WTC11 (cell line): Measurements from ENCODE around the gene SMIM31. TPM values are rescaled to one million over a fixed set of nuclear protein-coding genes. Genes with fewer than 3 reads are reported as not detected.

Source experiments
- ATAC-seq: fragments of 200-7000 bp; cut with Tn5 transposase; 2 replicates; pipeline ENCODE4 v1.10.0; 2021; ENCODE audit warnings: mild to moderate bottlenecking, moderate library complexity
- CTCF ChIA-PET: fragments of 300-600 bp; sonication (Branson Sonifier 250); formaldehyde crosslinking; loops from one replicate; lab custom pipeline; 2021; ENCODE audit warnings: antibody characterized with exemption; lab: Charles Lee
- POLR2A ChIA-PET: fragments of 350-600 bp; sonication (Branson Sonifier 250); formaldehyde crosslinking; loops from one replicate; lab custom pipeline; 2021; ENCODE audit warnings: antibody characterized with exemption; lab: Charles Lee
- DNase-seq: peaks from one replicate; pipeline ENCODE4 v3.0.0; 2021; ENCODE audit warnings: low spot score
- H3K27ac Mint-ChIP-seq: 2 replicates; pipeline ENCODE4 v1.8.0; 2021; ENCODE audit warnings: mixed read lengths
- H3K27me3 Mint-ChIP-seq: 2 replicates; pipeline ENCODE4 v1.8.0; 2021; ENCODE audit warnings: low read depth, mild to moderate bottlenecking, moderate library complexity, mixed read lengths
- H3K36me3 Mint-ChIP-seq: 2 replicates; pipeline ENCODE4 v1.8.0; 2021; ENCODE audit warnings: mixed read lengths
- H3K4me1 Mint-ChIP-seq: 2 replicates; pipeline ENCODE4 v1.8.0; 2022; ENCODE audit warnings: mixed read lengths
- H3K4me3 Mint-ChIP-seq: 2 replicates; pipeline ENCODE4 v1.8.0; 2021; ENCODE audit warnings: mild to moderate bottlenecking, moderate library complexity, mixed read lengths
- H3K9me3 Mint-ChIP-seq: 2 replicates; pipeline ENCODE4 v1.8.0; 2021; ENCODE audit warnings: mixed read lengths
- ATF1 ChIP-seq: sonication (generic); formaldehyde crosslinking; IDR thresholded peaks from 2 replicates; pipeline ENCODE4 v1.8.1; 2023; ENCODE audit warnings: mild to moderate bottlenecking, moderate library complexity, missing genetic modification reagents
- CREM ChIP-seq: sonication (generic); formaldehyde crosslinking; IDR thresholded peaks from 2 replicates; pipeline ENCODE4 v1.8.1; 2022; ENCODE audit warnings: mild to moderate bottlenecking, missing genetic modification reagents, moderate library complexity
- E2F5 ChIP-seq: sonication (generic); formaldehyde crosslinking; IDR thresholded peaks from 2 replicates; pipeline ENCODE4 v1.8.1; 2022; ENCODE audit warnings: mild to moderate bottlenecking, moderate library complexity, missing genetic modification reagents
- ELF4 ChIP-seq: sonication (generic); formaldehyde crosslinking; IDR thresholded peaks from 2 replicates; pipeline ENCODE4 v1.8.1; 2022; ENCODE audit warnings: low read depth, mild to moderate bottlenecking, moderate library complexity, missing genetic modification reagents
- ESRRA ChIP-seq: sonication (generic); formaldehyde crosslinking; IDR thresholded peaks from 2 replicates; pipeline ENCODE4 v1.8.1; 2022; ENCODE audit warnings: mild to moderate bottlenecking, missing genetic modification reagents, borderline replicate concordance
- GTF2I ChIP-seq: fragments of 250-450 bp; sonication (Bioruptor Pico); conservative IDR thresholded peaks from 2 replicates; pipeline ENCODE4 v1.4.0; 2021; ENCODE audit warnings: mild to moderate bottlenecking
- MLX ChIP-seq: sonication (generic); formaldehyde crosslinking; IDR thresholded peaks from 2 replicates; pipeline ENCODE4 v1.8.1; 2023; ENCODE audit warnings: mild to moderate bottlenecking, missing genetic modification reagents, moderate library complexity
- NFYB ChIP-seq: sonication (generic); formaldehyde crosslinking; conservative IDR thresholded peaks from 2 replicates; pipeline ENCODE4 v1.8.0; 2022; ENCODE audit warnings: low read depth, missing genetic modification reagents
- OVOL2 ChIP-seq: fragments of 250-450 bp; sonication (Bioruptor Pico); IDR thresholded peaks from 2 replicates; pipeline ENCODE4 v1.9.0; 2021; ENCODE audit warnings: mild to moderate bottlenecking, borderline replicate concordance
- PRDM15 ChIP-seq: sonication (generic); formaldehyde crosslinking; IDR thresholded peaks from 2 replicates; pipeline ENCODE4 v1.8.0; 2022; ENCODE audit warnings: missing genetic modification reagents
- SOX15 ChIP-seq: fragments of 250-450 bp; sonication (Bioruptor Pico); IDR thresholded peaks from 2 replicates; pipeline ENCODE4 v1.9.0; 2021; ENCODE audit warnings: mild to moderate bottlenecking
- ZBTB21 ChIP-seq: sonication (generic); formaldehyde crosslinking; IDR thresholded peaks from 2 replicates; pipeline ENCODE4 v1.8.1; 2023; ENCODE audit warnings: mild to moderate bottlenecking, missing genetic modification reagents, borderline replicate concordance
- ZBTB43 ChIP-seq: sonication (generic); formaldehyde crosslinking; IDR thresholded peaks from 2 replicates; pipeline ENCODE4 v1.8.1; 2023; ENCODE audit warnings: mild to moderate bottlenecking, missing genetic modification reagents
- ZNF232 ChIP-seq: sonication (generic); formaldehyde crosslinking; IDR thresholded peaks from 2 replicates; pipeline ENCODE4 v1.8.0; 2022; ENCODE audit warnings: mild to moderate bottlenecking, missing genetic modification reagents
- ZNF317 ChIP-seq: sonication (generic); formaldehyde crosslinking; IDR thresholded peaks from 2 replicates; pipeline ENCODE4 v1.8.1; 2023; ENCODE audit warnings: low read depth, mild to moderate bottlenecking, moderate library complexity, missing genetic modification reagents, borderline replicate concordance
- ZNF396 ChIP-seq: fragments of 250-450 bp; sonication (Bioruptor Pico); IDR thresholded peaks from 2 replicates; pipeline ENCODE4 v1.8.0; 2021; ENCODE audit warnings: mild to moderate bottlenecking, moderate library complexity, borderline replicate concordance
- total RNA-seq: library from RNA; stranded (reverse); gene quantifications from 3 replicates; pipeline ENCODE4 v1.2.3, GENCODE V29; 2021

SMIM31 gene
- total RNA-seq, 1 experiment from 2014 or later = not detected

GRCh38 chr4:164828955-164829354 is 75.0 kb downstream of the SMIM31 start (continued):
- no peak for TF ChIP-seq MLX (CRISPR knock-in tag)
- no peak for TF ChIP-seq ZNF396 (CRISPR knock-in tag)
- no peak for TF ChIP-seq ATF1 (CRISPR knock-in tag)
- no peak for TF ChIP-seq ZNF317 (CRISPR knock-in tag)
- no peak for TF ChIP-seq E2F5 (CRISPR knock-in tag)
- no peak for TF ChIP-seq ZNF232 (CRISPR knock-in tag)

- POLR2A ChIA-PET = no interaction called here
- H3K36me3 Mint-ChIP-seq = no peaks in the 10 kb centered on the region
- peaks cover under 1% of the 10 kb centered on the region; the same call in 1 of the 2 replicates for H3K9me3 Mint-ChIP-seq
- H3K4me1 Mint-ChIP-seq = peaks cover 33% of the 10 kb centered on the region
- H3K27me3 Mint-ChIP-seq = no peaks in the 10 kb centered on the region
- ATAC-seq (no peak), DNase-seq (no peak)
- CTCF ChIA-PET = no interaction called here
- no peak overlapping the region for H3K4me3 Mint-ChIP-seq
- peak overlapping the region; percentile 44 for H3K27ac Mint-ChIP-seq
- TF ChIP-seq ZBTB43 (CRISPR knock-in tag) = no peak
- no peak for TF ChIP-seq CREM (CRISPR knock-in tag)
- no peak for TF ChIP-seq ELF4 (CRISPR knock-in tag)
- TF ChIP-seq, all 79 proteins: peak for 0
These were observed 92.6 kb downstream of the SMIM31 start for GRCh38 chr4:164846566-164846965.

- POLR2A ChIA-PET = no interaction called here
- TF ChIP-seq ATF1 (CRISPR knock-in tag) = no peak
- no peak for TF ChIP-seq ESRRA (CRISPR knock-in tag)
- TF ChIP-seq GTF2I (CRISPR knock-in tag) = no peak
- TF ChIP-seq ZBTB21 (CRISPR knock-in tag) = no peak
- TF ChIP-seq OVOL2 = no peak
- no peak for TF ChIP-seq PRDM15 (CRISPR knock-in tag)
- TF ChIP-seq NFYB (CRISPR knock-in tag) = no peak
- TF ChIP-seq ZNF317 (CRISPR knock-in tag) = no peak
- TF ChIP-seq SOX15 (CRISPR knock-in tag) = no peak
- TF ChIP-seq, all 79 proteins: peak for 0
- Mint-ChIP-seq H3K4me1 (peaks cover 33% of the 10 kb centered on the region), H3K27ac (peak overlapping the region; percentile 44; the same call in 1 of the 2 replicates), H3K4me3 (no peak overlapping the region), H3K27me3 (no peaks in the 10 kb centered on the region), H3K9me3 (peaks cover 5% of the 10 kb centered on the region; the same call in 1 of the 2 replicates), H3K36me3 (no peaks in the 10 kb centered on the region)
- no peak for ATAC-seq
- CTCF ChIA-PET = no interaction called here
- no peak for DNase-seq
These were observed 93.1 kb downstream of the SMIM31 start for GRCh38 chr4:164847016-164847415.
